ENCODE results near the gene CAMTA1.

Gene CAMTA1

GRCh38 chr1:7383671-7384520 is 598.6 kb downstream of the CAMTA1 start:
- DNase-seq: no peak

GRCh38 chr1:7384679-7385078 is 599.4 kb downstream of the CAMTA1 start:
- DNase-seq: no peak

GRCh38 chr1:7385471-7386225 is 600.4 kb downstream of the CAMTA1 start:
- DNase-seq: no peak

GRCh38 chr1:7386226-7387052 is 601.2 kb downstream of the CAMTA1 start:
- no peak for DNase-seq

GRCh38 chr1:7387053-7387927 is 602.0 kb downstream of the CAMTA1 start:
- peak; percentile 7 for DNase-seq

- DNase-seq: peak; percentile 27
Measured at GRCh38 chr1:7388141-7388487, 602.9 kb downstream of the CAMTA1 start.

- DNase-seq: peak; percentile 49
Measured at GRCh38 chr1:7388488-7389185, 603.4 kb downstream of the CAMTA1 start.

GRCh38 chr1:7389201-7389905 is 604.1 kb downstream of the CAMTA1 start:
- DNase-seq: no peak

GRCh38 chr1:7389906-7390603 is 604.8 kb downstream of the CAMTA1 start:
- DNase-seq: no peak

- DNase-seq: no peak
Measured at GRCh38 chr1:7390604-7391000, 605.3 kb downstream of the CAMTA1 start.

- DNase-seq: no peak
Measured at GRCh38 chr1:7393136-7393535, 607.9 kb downstream of the CAMTA1 start.

GRCh38 chr1:7395251-7395650 is 610.0 kb downstream of the CAMTA1 start:
- no peak for DNase-seq

- DNase-seq: no peak
Measured at GRCh38 chr1:7398982-7399381, 613.7 kb downstream of the CAMTA1 start.

- DNase-seq: no peak
Measured at GRCh38 chr1:7399514-7400125, 614.4 kb downstream of the CAMTA1 start.

- DNase-seq: no peak
Measured at GRCh38 chr1:7400566-7400965, 615.3 kb downstream of the CAMTA1 start.

- DNase-seq: peak; percentile 15
Measured at GRCh38 chr1:7401814-7402547, 616.7 kb downstream of the CAMTA1 start.

GRCh38 chr1:7402548-7402850 is 617.2 kb downstream of the CAMTA1 start:
- no peak for DNase-seq

- no peak for DNase-seq
Measured at GRCh38 chr1:7403265-7404045, 618.2 kb downstream of the CAMTA1 start.
